HG03103 (cell line): ENCODE measurements around the gene ATG16L1.

Experiments used
- ATAC-seq: cut with Tn5 transposase; IDR thresholded peaks from one replicate; pipeline ENCODE4 v1.9.1; 2021; ENCODE audit warnings: low read depth; ENCODE audit not compliant: unreplicated experiment

ATG16L1 gene

GRCh38 chr2:233226511-233227031 is 24.9 kb upstream of the ATG16L1 start:
- no peak for ATAC-seq

GRCh38 chr2:233227346-233227978 is 24.0 kb upstream of the ATG16L1 start:
- no peak for ATAC-seq

- no peak for ATAC-seq
These were observed 23.1 kb upstream of the ATG16L1 start for GRCh38 chr2:233228376-233228775.

GRCh38 chr2:233233618-233234230 is 17.7 kb upstream of the ATG16L1 start:
- ATAC-seq, result no peak

GRCh38 chr2:233234264-233234663 is 17.2 kb upstream of the ATG16L1 start:
- ATAC-seq, result no peak

- ATAC-seq, result no peak
These were observed 16.5 kb upstream of the ATG16L1 start for GRCh38 chr2:233234996-233235395.

- ATAC-seq, result no peak
These were observed 15.5 kb upstream of the ATG16L1 start for GRCh38 chr2:233235977-233236376.

GRCh38 chr2:233236820-233237589 is 14.5 kb upstream of the ATG16L1 start:
- no peak for ATAC-seq

- ATAC-seq, result no peak
These were observed 10.6 kb upstream of the ATG16L1 start for GRCh38 chr2:233240897-233241296.

GRCh38 chr2:233241803-233242202 is 9.7 kb upstream of the ATG16L1 start:
- ATAC-seq, result no peak

GRCh38 chr2:233242231-233242927 is 9.1 kb upstream of the ATG16L1 start:
- ATAC-seq, result no peak

GRCh38 chr2:233243348-233243747 is 8.1 kb upstream of the ATG16L1 start:
- no peak for ATAC-seq

- no peak for ATAC-seq
These were observed 6.7 kb upstream of the ATG16L1 start for GRCh38 chr2:233244818-233245217.

- no peak for ATAC-seq
These were observed 6.1 kb upstream of the ATG16L1 start for GRCh38 chr2:233245406-233245805.

- no peak for ATAC-seq
These were observed 4.4 kb upstream of the ATG16L1 start for GRCh38 chr2:233247116-233247515.

- no peak for ATAC-seq
These were observed 3.7 kb upstream of the ATG16L1 start for GRCh38 chr2:233247744-233248143.

- ATAC-seq, result no peak
These were observed 2.5 kb upstream of the ATG16L1 start for GRCh38 chr2:233248999-233249398.

- no peak for ATAC-seq
These were observed 905 bp upstream of the ATG16L1 start for GRCh38 chr2:233250568-233250967.

- ATAC-seq, result no peak
These were observed 528 bp upstream of the ATG16L1 start for GRCh38 chr2:233250985-233251305.

- ATAC-seq, result no peak
These were observed 754 bp downstream of the ATG16L1 start for GRCh38 chr2:233252227-233252626.

- no peak for ATAC-seq
These were observed 3.7 kb downstream of the ATG16L1 start for GRCh38 chr2:233255151-233255550.
